Adrenal gland (tissue), 5 donors: ENCODE data around the gene FAM20C.

Source experiments
- POLR2A ChIP-seq, 2 donors: fragments of 450-650 bp; IDR thresholded peaks; one replicate each; pipeline ENCODE4 v1.6.1; 2017; ENCODE audit warnings: antibody characterized with exemption in 2 of 2, mild to moderate bottlenecking in 2 of 2, moderate library complexity in 1 of 2
- TF ChIP-seq, protein P1 (sequence below), 6 experiments: fragments of 450-650 bp in 4 of 6; fragments of 200-600 bp in 2 of 6; sonication (generic) in 1 of 6; IDR thresholded peaks; 1 replicate in 5 of 6; 2 replicates in 1 of 6; pipeline versions ENCODE4 v1.5.1 to v1.8.0; 2016 to 2021; ENCODE audit warnings: antibody characterized with exemption in 6 of 6, mild to moderate bottlenecking in 2 of 6, moderate library complexity in 1 of 6
- donor health status: DM: no; HTN: no; CAD: no.

DNA sequence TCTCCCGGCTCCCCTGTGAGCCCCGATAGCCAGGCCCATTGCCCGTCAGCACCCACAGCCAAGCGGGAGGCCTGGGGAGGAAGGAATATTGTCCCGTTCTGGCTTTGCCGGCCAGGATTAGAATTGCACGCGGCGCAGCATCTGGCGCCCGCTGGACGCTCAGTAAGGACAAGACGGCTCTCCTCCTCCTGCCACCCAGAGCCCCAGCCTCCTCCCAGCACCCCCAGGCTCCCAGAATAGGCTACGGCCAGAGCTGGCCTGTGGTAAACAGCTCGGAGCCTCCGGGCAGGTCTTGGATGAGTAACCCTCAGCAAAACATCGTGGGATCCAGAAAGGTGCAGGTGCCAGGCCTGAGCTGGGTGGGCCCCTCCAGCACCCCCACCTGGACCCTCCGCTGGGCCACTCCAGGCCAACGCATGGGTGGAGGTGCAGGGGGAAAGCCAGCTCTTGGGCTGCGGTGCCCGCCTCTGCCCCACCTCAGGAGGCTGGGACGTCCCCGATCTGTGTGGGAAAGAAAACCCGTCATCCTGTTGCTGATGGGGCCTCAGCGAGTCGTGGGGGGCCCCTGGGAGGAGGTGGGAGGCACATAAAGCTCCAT is 5.8 kb upstream of the FAM20C start:
- TF ChIP-seq, protein P1, sequence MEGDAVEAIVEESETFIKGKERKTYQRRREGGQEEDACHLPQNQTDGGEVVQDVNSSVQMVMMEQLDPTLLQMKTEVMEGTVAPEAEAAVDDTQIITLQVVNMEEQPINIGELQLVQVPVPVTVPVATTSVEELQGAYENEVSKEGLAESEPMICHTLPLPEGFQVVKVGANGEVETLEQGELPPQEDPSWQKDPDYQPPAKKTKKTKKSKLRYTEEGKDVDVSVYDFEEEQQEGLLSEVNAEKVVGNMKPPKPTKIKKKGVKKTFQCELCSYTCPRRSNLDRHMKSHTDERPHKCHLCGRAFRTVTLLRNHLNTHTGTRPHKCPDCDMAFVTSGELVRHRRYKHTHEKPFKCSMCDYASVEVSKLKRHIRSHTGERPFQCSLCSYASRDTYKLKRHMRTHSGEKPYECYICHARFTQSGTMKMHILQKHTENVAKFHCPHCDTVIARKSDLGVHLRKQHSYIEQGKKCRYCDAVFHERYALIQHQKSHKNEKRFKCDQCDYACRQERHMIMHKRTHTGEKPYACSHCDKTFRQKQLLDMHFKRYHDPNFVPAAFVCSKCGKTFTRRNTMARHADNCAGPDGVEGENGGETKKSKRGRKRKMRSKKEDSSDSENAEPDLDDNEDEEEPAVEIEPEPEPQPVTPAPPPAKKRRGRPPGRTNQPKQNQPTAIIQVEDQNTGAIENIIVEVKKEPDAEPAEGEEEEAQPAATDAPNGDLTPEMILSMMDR (IDR thresholded peaks at IDR 0.05): no peak
- no peak for TF ChIP-seq POLR2A (IDR thresholded peaks at IDR 0.05)
